GM10266 (cell line): ENCODE data around the gene TYW5.

Experiments used
- DNase-seq: peaks from one replicate; pipeline ENCODE4 v3.0.0; 2012; ENCODE audit errors: extremely low spot score
- CTCF ChIP-seq: IDR thresholded peaks from 2 replicates; pipeline ENCODE4 v1.5.1; 2012; ENCODE audit warnings: mild to moderate bottlenecking, low read depth; ENCODE audit not compliant: control insufficient read depth, insufficient read depth; ENCODE audit errors: missing control alignments

TYW5 gene

DNA sequence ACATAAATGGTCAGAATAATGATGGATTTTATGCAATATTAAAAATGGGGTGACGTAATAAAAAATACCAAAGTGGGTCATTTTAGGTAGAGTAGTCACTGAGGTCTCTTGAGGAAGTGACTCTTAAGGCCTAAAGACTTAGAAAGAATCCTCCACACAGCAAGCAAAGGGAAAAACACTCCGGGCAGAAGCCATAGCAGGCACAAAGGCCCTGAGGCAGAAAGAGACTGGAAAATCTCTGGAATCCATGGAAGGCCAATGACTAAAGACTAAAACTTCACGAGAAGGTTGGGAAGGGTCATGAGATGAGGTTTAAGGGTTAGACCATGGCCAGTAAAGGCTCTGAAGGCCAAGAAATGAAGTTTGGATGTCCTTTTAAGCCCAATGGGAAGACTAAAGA lies 37.0 kb upstream of the TYW5 start:
- no peak for DNase-seq
- no peak for TF ChIP-seq CTCF

GRCh38 chr2:199991691-199992090 lies 36.4 kb upstream of the TYW5 start:
- no peak for TF ChIP-seq CTCF

GRCh38 chr2:199989822-199990221 lies 34.5 kb upstream of the TYW5 start:
- TF ChIP-seq CTCF, result no peak
- DNase-seq, result no peak

More at GRCh38 chr2:199991691-199992090, 36.4 kb upstream of the TYW5 start:
- DNase-seq, result no peak

DNA sequence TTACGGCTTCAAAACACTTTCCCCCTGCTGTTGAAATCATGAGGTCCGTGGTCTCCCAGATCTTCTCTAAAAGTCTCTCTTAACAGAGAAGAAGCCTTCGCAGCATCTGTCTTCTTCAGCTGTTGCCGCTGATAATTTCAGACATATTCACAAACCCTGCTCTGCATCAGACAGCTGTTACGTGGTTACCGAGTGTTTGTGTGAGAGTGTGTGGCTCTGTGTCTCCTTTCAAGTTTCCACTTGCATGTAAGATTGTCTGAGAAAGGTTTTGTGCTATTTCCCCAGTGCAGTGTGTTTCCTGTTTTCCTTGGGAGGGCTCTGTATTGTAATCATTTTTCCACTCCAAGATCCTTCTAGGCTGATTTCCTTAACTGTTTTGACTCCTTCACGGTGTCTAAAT lies 32.9 kb upstream of the TYW5 start:
- no peak for TF ChIP-seq CTCF
- DNase-seq, result no peak

DNA sequence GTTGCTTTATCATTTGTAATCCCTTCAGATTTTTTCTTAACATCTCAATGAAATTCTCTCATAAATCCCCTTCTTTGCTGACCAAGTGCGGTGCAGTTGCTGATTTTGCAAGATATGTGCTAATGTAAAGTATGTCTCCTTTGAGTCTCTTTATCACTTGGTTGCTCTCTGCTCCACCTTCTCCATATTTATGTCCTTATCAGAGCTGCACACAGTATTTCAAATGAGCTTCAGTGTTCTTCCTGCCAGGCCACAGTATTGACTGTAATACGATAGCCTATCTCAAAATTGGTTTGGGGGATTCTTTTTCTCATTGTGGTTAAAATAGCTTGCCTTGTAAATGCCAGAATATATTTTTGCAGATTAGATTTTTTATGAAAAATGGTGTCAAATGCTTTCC lies 32.3 kb upstream of the TYW5 start:
- no peak for TF ChIP-seq CTCF
- DNase-seq, result no peak

DNA sequence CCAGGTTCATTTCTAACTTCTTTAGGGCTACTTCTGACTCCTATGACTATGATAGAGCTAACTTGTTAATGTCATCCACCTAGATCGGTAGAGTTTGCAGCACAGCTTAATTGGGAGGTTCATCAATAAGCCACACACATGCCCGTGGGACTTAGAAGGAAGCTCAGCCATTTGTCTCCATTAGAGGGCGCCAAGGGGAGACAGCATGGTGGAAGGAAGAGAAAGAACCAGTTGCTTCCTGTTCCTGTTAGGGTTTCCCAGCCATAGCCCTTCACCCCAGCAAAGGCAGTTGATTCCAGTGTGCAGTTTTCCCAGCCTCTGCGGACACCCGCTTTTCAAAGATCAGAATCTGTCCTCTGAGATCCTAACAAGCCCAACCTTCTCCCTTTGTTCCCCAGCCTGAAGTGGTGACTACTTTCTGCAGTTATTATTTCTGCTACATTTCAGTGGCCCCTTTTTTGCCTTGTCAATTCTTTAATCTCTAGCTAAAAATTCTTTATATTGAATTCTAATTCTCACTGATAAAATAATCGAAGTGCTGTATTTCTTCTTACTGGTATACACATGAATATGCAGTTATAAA lies 30.4 kb upstream of the TYW5 start:
- peak; percentile 25 for DNase-seq
- peak; percentile 49 for TF ChIP-seq CTCF

DNA sequence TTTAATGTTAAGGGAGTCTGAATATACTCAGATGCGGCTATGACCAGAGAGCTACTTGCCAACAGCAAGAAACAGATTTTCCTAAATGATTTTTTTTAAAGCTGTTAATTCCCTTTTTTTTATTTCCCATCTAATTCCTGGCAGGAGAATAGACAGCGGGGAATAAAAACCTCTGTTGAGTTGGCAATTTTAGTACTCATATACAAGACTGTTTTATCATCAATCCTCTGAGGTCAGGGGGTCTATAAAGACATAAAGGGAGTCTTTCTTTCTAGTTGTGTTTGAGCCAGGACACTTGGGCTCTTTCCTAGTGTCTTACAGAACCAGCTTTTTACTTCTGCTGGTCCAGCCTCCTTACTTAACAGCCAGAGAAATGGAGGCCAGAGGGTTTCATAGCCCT lies 29.5 kb upstream of the TYW5 start:
- TF ChIP-seq CTCF, result no peak
- DNase-seq, result no peak
